Measurements from ENCODE around the gene KCND3.

GRCh38 chr1:111756124-111756513, 233.3 kb downstream of the KCND3 start:
- TF ChIP-seq CTCF (IDR thresholded peaks at IDR 0.05), result no peak
- no peak for TF ChIP-seq POLR2A (IDR thresholded peaks at IDR 0.05)
- no peak for TF ChIP-seq POLR2AphosphoS5 (IDR thresholded peaks at IDR 0.05; ENCODE audit: insufficient read depth in 1 of 2, low read depth in 1 of 2)
